IgD-negative memory B cell (primary cell): ENCODE results near the gene ATIC. TPM values are rescaled to one million over a fixed set of nuclear protein-coding genes. Genes with fewer than 3 reads are reported as not detected.

Experiments
- H3K27ac Mint-ChIP-seq, 3 donors: one replicate each; pipeline ENCODE4 v1.8.0; 2020 to 2022; ENCODE audit warnings: mild to moderate bottlenecking in 3 of 3, mixed read lengths in 3 of 3, moderate library complexity in 1 of 3
- H3K27me3 Mint-ChIP-seq: one replicate; pipeline ENCODE4 v1.8.0; 2021; ENCODE audit warnings: mixed read lengths
- H3K36me3 Mint-ChIP-seq: one replicate; pipeline ENCODE4 v1.8.0; 2020; ENCODE audit warnings: mild to moderate bottlenecking, mixed read lengths
- H3K4me1 Mint-ChIP-seq, 3 donors: one replicate each; pipeline ENCODE4 v1.8.0; 2020 to 2022; ENCODE audit warnings: mixed read lengths in 3 of 3, mild to moderate bottlenecking in 1 of 3
- H3K4me3 Mint-ChIP-seq, 4 donors: one replicate each; pipeline ENCODE4 v1.8.0; 2020 to 2022; ENCODE audit warnings: mild to moderate bottlenecking in 4 of 4, mixed read lengths in 4 of 4, moderate library complexity in 3 of 4
- H3K9me3 Mint-ChIP-seq, 3 donors: one replicate each; pipeline ENCODE4 v1.8.0; 2020 to 2021; ENCODE audit warnings: mixed read lengths in 3 of 3, mild to moderate bottlenecking in 1 of 3
- polyA plus RNA-seq: library from polyadenylated mRNA; unstranded; fragments of 300-500 nt; fragmentation: Illumina TruSeq; gene quantifications from one replicate; pipeline ENCODE4 v1.2.3, GENCODE V29; 2021

Gene ATIC
- 137 TPM for polyA plus RNA-seq

- peaks cover 11% of the 10 kb centered on the region for H3K36me3 Mint-ChIP-seq
- no peaks in the 10 kb centered on the region for H3K9me3 Mint-ChIP-seq
- H3K27ac Mint-ChIP-seq = peak within 1 kb of the TSS; percentile 80 to 91 (median 87)
- H3K27me3 Mint-ChIP-seq = no peaks in the 10 kb centered on the region
- peak within 1 kb of the TSS; percentile 90 to 98 (median 92) for H3K4me3 Mint-ChIP-seq
- peaks cover 24 to 26% (median 25%) of the 10 kb centered on the region in 3 donors for H3K4me1 Mint-ChIP-seq
These were observed at the start of gene ATIC for GRCh38 chr2:215311625-215312396. ATIC (plus strand) TSS chr2:215312059; CDS start chr2:215312143, 84 bp downstream.

GRCh38 chr2:215262303-215262702 lies 49.6 kb upstream of the ATIC start:
- Mint-ChIP-seq H3K36me3 (no peaks in the 10 kb centered on the region), H3K4me3 (no peak overlapping the region), H3K27ac (no peak overlapping the region), H3K27me3 (no peaks in the 10 kb centered on the region), H3K4me1 (no peaks in the 10 kb centered on the region), H3K9me3 (no peaks in the 10 kb centered on the region)

DNA sequence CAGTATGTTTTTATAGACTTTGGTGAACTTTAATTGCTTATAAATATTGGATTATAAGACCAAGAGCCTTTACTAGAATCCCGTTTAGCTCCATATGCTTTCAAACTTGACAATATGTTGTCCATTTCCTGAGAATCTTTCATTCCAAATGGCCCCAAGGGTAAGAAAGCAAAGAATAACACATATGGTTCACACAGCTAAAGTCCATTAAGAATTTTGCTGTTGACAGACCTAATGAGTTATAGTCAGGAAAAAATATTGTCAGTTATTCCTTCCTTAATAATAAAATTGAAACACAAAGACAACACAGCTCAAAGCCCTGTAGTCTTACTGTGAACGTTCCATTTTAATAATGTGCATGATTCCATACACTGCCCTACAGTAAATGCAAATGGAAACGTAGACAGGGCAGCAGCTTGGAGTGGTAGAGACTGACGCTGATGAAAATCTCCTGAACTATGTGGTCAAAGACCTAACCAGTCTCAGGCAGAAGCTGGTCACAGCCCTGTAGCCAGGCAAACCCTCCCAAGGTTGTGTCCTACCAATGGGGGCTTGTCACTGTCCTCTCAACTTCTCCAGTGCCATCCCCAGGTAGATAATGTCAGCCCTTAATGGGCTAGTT lies 49.0 kb upstream of the ATIC start:
- no peaks in the 10 kb centered on the region for H3K9me3 Mint-ChIP-seq
- no peaks in the 10 kb centered on the region for H3K27me3 Mint-ChIP-seq
- H3K36me3 Mint-ChIP-seq = peaks cover 2% of the 10 kb centered on the region
- no peak overlapping the region for H3K27ac Mint-ChIP-seq
- no peak overlapping the region for H3K4me3 Mint-ChIP-seq
- no peaks in the 10 kb centered on the region for H3K4me1 Mint-ChIP-seq

DNA sequence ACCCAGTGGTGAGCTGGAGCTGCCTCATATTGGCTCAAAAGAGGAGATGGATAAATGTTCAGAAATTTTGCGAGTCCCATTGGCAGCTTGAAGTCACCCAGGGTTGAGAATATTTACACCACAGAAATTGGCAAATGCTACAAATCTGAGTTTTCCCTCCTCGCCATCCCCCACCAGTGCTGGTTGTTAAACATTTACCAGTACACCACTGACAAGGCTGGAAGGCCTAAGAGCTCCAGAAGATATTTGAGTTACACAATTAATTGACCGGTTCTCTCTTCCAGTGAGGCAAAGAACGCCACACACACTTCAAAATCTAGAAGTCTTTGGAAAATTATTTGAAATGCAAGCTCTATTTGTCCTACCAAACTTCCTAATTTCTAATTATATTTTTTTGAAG lies 47.5 kb upstream of the ATIC start:
- H3K9me3 Mint-ChIP-seq = no peaks in the 10 kb centered on the region
- H3K4me1 Mint-ChIP-seq = no peaks in the 10 kb centered on the region
- no peaks in the 10 kb centered on the region for H3K27me3 Mint-ChIP-seq
- peaks cover 2% of the 10 kb centered on the region for H3K36me3 Mint-ChIP-seq
- no peak overlapping the region for H3K27ac Mint-ChIP-seq
- H3K4me3 Mint-ChIP-seq = no peak overlapping the region

- peaks cover 0 to 3% (median 2%) of the 10 kb centered on the region in 3 donors for H3K4me1 Mint-ChIP-seq
- H3K27ac Mint-ChIP-seq = no peak overlapping the region
- H3K27me3 Mint-ChIP-seq = no peaks in the 10 kb centered on the region
- H3K36me3 Mint-ChIP-seq = peaks cover 2% of the 10 kb centered on the region
- H3K4me3 Mint-ChIP-seq = no peak overlapping the region
- H3K9me3 Mint-ChIP-seq = no peaks in the 10 kb centered on the region
These were observed 42.3 kb upstream of the ATIC start for GRCh38 chr2:215269397-215270117.

DNA sequence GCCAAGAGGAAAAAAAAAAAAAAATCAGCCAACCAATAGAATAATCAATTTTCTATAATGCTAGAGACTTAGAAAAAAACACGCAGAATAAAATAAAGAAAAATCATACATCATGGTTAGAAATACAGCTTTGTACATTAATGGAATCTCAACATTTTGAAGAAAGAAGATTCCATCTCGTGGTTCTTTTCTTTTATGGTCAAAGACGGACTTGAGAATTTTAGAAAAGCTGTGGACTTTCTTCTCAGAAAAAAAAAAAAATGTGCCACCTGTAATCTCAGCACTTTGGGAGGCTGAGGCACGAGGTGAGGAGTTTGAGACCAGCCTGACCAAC lies 41.8 kb upstream of the ATIC start:
- peaks cover 0 to 3% (median 2%) of the 10 kb centered on the region in 3 donors for H3K4me1 Mint-ChIP-seq
- H3K27me3 Mint-ChIP-seq = no peaks in the 10 kb centered on the region
- H3K9me3 Mint-ChIP-seq = no peaks in the 10 kb centered on the region
- H3K4me3 Mint-ChIP-seq = no peak overlapping the region
- peaks cover 2% of the 10 kb centered on the region for H3K36me3 Mint-ChIP-seq
- no peak overlapping the region for H3K27ac Mint-ChIP-seq

GRCh38 chr2:215271446-215271845 lies 40.4 kb upstream of the ATIC start:
- no peak overlapping the region for H3K27ac Mint-ChIP-seq
- H3K4me3 Mint-ChIP-seq = no peak overlapping the region
- H3K9me3 Mint-ChIP-seq = no peaks in the 10 kb centered on the region
- peaks cover 1% of the 10 kb centered on the region for H3K27me3 Mint-ChIP-seq
- peaks cover 0 to 3% (median 2%) of the 10 kb centered on the region in 3 donors for H3K4me1 Mint-ChIP-seq
- peaks cover 2% of the 10 kb centered on the region for H3K36me3 Mint-ChIP-seq

- Mint-ChIP-seq H3K27me3 (peaks cover 1% of the 10 kb centered on the region), H3K4me3 (no peak overlapping the region), H3K9me3 (no peaks in the 10 kb centered on the region), H3K4me1 (peaks cover 0 to 3% (median 2%) of the 10 kb centered on the region in 3 donors), H3K27ac (no peak overlapping the region), H3K36me3 (no peaks in the 10 kb centered on the region)
These were observed 38.9 kb upstream of the ATIC start for GRCh38 chr2:215272918-215273317.

- Mint-ChIP-seq H3K9me3 (no peaks in the 10 kb centered on the region), H3K27me3 (peaks cover 6% of the 10 kb centered on the region), H3K4me1 (peaks cover 0 to 2% (median 1%) of the 10 kb centered on the region in 3 donors), H3K4me3 (no peak overlapping the region), H3K36me3 (no peaks in the 10 kb centered on the region), H3K27ac (no peak overlapping the region)
These were observed 37.0 kb upstream of the ATIC start for GRCh38 chr2:215274829-215275228.

DNA sequence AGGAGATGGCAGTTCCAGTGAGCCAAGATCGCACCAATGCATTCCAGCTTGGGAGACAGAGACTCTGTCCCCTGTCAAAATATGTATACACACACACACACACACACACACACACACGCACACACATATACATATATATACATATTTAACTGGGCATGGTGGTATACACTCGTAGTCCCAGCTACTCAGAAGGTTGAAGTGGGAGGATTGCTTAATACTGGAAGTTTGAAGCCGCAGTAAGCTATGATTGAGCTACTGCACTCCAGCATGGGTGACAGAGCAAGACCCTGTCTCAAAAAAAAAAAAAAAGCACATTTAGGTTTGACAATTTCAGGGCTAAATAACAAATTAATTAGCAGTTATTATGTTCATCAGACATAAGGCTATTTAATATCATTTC lies 36.0 kb upstream of the ATIC start:
- Mint-ChIP-seq H3K27me3 (peaks cover 6% of the 10 kb centered on the region), H3K9me3 (no peaks in the 10 kb centered on the region), H3K4me1 (no peaks in the 10 kb centered on the region), H3K27ac (no peak overlapping the region), H3K4me3 (no peak overlapping the region), H3K36me3 (no peaks in the 10 kb centered on the region)

DNA sequence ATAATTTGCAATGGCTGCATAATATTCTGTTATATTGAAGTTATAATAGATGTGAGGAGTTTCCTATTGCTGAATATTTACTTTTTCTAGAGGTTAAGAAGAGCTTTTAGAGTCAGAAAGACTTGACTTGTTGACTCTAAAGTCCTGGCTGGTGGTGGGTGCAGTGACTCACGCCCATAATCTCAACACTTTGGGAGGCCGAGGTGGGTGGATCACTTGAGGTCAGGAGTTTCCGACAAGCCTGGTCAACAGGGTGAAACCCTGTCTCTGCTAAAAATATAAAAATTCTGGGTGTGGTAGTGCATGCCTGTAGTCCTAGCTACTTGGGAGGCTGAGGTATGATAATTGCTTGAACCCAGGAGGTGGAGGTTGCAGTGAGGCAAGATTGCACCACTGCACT lies 33.9 kb upstream of the ATIC start:
- Mint-ChIP-seq H3K4me3 (no peak overlapping the region), H3K4me1 (no peaks in the 10 kb centered on the region), H3K9me3 (no peaks in the 10 kb centered on the region), H3K36me3 (no peaks in the 10 kb centered on the region), H3K27ac (no peak overlapping the region), H3K27me3 (peaks cover 6% of the 10 kb centered on the region)

DNA sequence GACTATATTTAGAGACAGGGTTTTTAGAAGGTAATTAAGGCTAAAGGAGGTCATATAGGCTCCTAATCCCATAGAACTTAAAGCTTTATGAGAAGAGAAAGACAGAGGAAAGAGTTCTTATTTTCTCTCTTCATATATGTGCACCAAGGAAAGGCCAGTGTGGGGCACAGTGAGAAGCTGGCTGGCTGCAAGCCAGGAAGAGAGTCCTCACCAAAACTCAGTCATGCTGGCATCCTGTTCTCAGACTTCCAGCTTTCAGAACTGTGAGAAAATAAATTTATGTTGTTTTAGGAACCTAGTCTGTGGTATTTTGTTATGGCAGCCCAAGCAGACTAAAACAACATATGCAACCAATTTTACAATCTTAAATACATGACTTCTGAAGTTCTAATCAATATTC lies 31.5 kb upstream of the ATIC start:
- Mint-ChIP-seq H3K27me3 (peaks cover 6% of the 10 kb centered on the region), H3K4me1 (no peaks in the 10 kb centered on the region), H3K9me3 (no peaks in the 10 kb centered on the region), H3K36me3 (no peaks in the 10 kb centered on the region), H3K4me3 (no peak overlapping the region), H3K27ac (no peak overlapping the region)

DNA sequence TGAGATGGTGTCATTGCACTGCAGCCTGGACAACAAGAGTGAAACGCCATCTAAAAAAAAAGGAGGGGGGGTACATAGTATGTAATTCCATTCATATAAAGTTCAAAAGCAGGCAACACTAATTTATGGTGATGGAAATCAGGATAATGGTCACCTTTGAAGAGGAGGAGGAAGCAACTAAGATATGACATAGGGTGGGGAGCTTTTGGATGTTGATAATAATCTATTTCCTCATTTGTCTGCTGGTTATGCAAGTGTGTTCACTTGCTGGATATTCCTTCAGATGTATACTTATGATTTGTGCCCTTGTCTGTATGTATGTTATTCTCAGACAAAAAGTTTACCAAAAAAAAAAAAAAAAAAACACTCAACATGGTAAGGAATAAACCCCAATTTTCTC lies 28.6 kb upstream of the ATIC start:
- Mint-ChIP-seq H3K4me1 (no peaks in the 10 kb centered on the region), H3K9me3 (no peaks in the 10 kb centered on the region), H3K27me3 (peaks cover 5% of the 10 kb centered on the region), H3K27ac (no peak overlapping the region), H3K4me3 (no peak overlapping the region), H3K36me3 (no peaks in the 10 kb centered on the region)

DNA sequence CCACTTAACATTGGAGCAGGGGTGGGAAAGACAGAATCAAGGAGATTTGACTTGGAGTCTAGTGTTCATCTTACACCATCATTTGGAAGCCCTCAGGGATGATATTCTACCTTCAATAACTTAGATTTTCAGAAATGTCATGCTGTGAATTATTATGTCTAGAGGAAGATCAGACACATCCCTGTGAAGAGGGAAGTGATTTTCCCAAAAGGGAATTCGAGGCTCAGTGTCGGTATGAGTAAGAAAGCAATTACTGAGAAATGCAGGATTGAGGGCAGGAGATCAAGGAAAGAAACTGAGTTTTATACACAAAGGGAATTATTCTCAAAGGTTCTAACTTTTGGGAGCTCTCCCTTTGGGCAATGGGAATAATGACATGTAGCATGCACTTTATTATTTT lies 25.6 kb upstream of the ATIC start:
- H3K27me3 Mint-ChIP-seq = no peaks in the 10 kb centered on the region
- H3K9me3 Mint-ChIP-seq = no peaks in the 10 kb centered on the region
- no peaks in the 10 kb centered on the region for H3K36me3 Mint-ChIP-seq
- peaks cover 0 to 4% (median 0%) of the 10 kb centered on the region in 3 donors for H3K4me1 Mint-ChIP-seq
- no peak overlapping the region for H3K27ac Mint-ChIP-seq
- no peak overlapping the region for H3K4me3 Mint-ChIP-seq

GRCh38 chr2:215288112-215288815 lies 23.6 kb upstream of the ATIC start:
- no peak overlapping the region for H3K4me3 Mint-ChIP-seq
- no peak overlapping the region for H3K27ac Mint-ChIP-seq
- no peaks in the 10 kb centered on the region for H3K36me3 Mint-ChIP-seq
- no peaks in the 10 kb centered on the region for H3K27me3 Mint-ChIP-seq
- H3K4me1 Mint-ChIP-seq = peaks cover 0 to 4% (median 0%) of the 10 kb centered on the region in 3 donors
- H3K9me3 Mint-ChIP-seq = no peaks in the 10 kb centered on the region
